SU-DHL-6 (cell line): ENCODE results near the gene PCDH17.

ENCODE experiments used
- H2AFZ ChIP-seq: fragments of 200-600 bp; sonication (generic); 2 replicates; pipeline ENCODE4 v1.6.1; 2014; ENCODE audit warnings: low read depth, mild to moderate bottlenecking, moderate library complexity, mixed read lengths, antibody characterized with exemption, low read length; ENCODE audit not compliant: severe bottlenecking
- H3F3A ChIP-seq: fragments of 200-600 bp; shearing (Covaris generic); 2 replicates; pipeline ENCODE4 v1.6.0; 2016; ENCODE audit warnings: antibody characterized with exemption, mild to moderate bottlenecking; ENCODE audit not compliant: insufficient read depth
- H3K27ac ChIP-seq: fragments of 200-600 bp; sonication (generic); 2 replicates; pipeline ENCODE4 v1.5.1; 2016; ENCODE audit warnings: low read depth, mild to moderate bottlenecking, low read length, moderate library complexity, mixed read lengths
- H3K27me3 ChIP-seq: fragments of 200-600 bp; sonication (generic), shearing (Covaris generic); 2 replicates; pipeline ENCODE4 v1.6.0; 2014; ENCODE audit warnings: mild to moderate bottlenecking, low read length
- H3K36me3 ChIP-seq: fragments of 200-600 bp; sonication (generic); 2 replicates; pipeline ENCODE4 v1.6.1; 2014; ENCODE audit warnings: mild to moderate bottlenecking, low read length, mixed read lengths
- H3K4me2 ChIP-seq: fragments of 300-600, 200-600 bp; shearing (Covaris generic), sonication (generic); 2 replicates; pipeline ENCODE4 v1.6.0; 2014; ENCODE audit warnings: low read length, low read depth, mild to moderate bottlenecking; ENCODE audit not compliant: poor library complexity, severe bottlenecking
- H3K4me3 ChIP-seq: fragments of 200-600 bp; sonication (generic); 2 replicates; pipeline ENCODE4 v1.5.1; 2014; ENCODE audit warnings: antibody characterized with exemption, low read length, mild to moderate bottlenecking, mixed read lengths; ENCODE audit not compliant: insufficient read depth, poor library complexity, severe bottlenecking
- H3K79me2 ChIP-seq: fragments of 200-600 bp; sonication (generic); 2 replicates; pipeline ENCODE4 v1.6.1; 2014; ENCODE audit warnings: mild to moderate bottlenecking, low read length, moderate library complexity; ENCODE audit not compliant: insufficient read depth
- H3K9ac ChIP-seq: fragments of 200-600 bp; sonication (generic); 2 replicates; pipeline ENCODE4 v1.7.0; 2014; ENCODE audit warnings: mild to moderate bottlenecking, low read length
- H3K9me2 ChIP-seq: fragments of 200-600 bp; sonication (generic); replicated peaks from 2 replicates; pipeline ENCODE4 v1.6.1; 2014; ENCODE audit warnings: low read length; ENCODE audit not compliant: insufficient read depth
- H3K9me3 ChIP-seq: fragments of 200-600 bp; sonication (generic); 2 replicates; pipeline ENCODE4 v1.6.1; 2014; ENCODE audit warnings: low read length, mixed read lengths; ENCODE audit not compliant: insufficient read depth
- H4K20me1 ChIP-seq: fragments of 200-600 bp; sonication (generic); 2 replicates; pipeline ENCODE4 v1.6.1; 2014; ENCODE audit warnings: low read depth, mild to moderate bottlenecking, antibody characterized with exemption, low read length, moderate library complexity, mixed read lengths
- CTCF ChIP-seq: fragments of 200-600 bp; sonication (generic); IDR thresholded peaks from one replicate; pipeline ENCODE4 v1.5.1; 2017; ENCODE audit warnings: antibody characterized with exemption, mild to moderate bottlenecking, low read length, moderate library complexity; ENCODE audit not compliant: insufficient read depth, poor library complexity, severe bottlenecking
- EZH2phosphoT487 ChIP-seq: fragments of 200-600 bp; sonication (generic), shearing (Covaris generic); conservative IDR thresholded peaks from 2 replicates; pipeline ENCODE4 v1.6.1; 2018; ENCODE audit warnings: mild to moderate bottlenecking, antibody characterized with exemption, low read length, moderate library complexity, mixed read lengths

Gene PCDH17

GRCh38 chr13:57588639-57589038, 42.9 kb upstream of the PCDH17 start:
- H3K4me3 ChIP-seq = no peak overlapping the region
- no peak overlapping the region for H3K9ac ChIP-seq
- no peaks in the 10 kb centered on the region for H3K9me2 ChIP-seq
- H4K20me1 ChIP-seq = no peaks in the 10 kb centered on the region
- H3K4me2 ChIP-seq = no peak overlapping the region
- H3F3A ChIP-seq = no peaks in the 10 kb centered on the region
- no peaks in the 10 kb centered on the region for H3K27me3 ChIP-seq
- no peak for TF ChIP-seq EZH2phosphoT487
- TF ChIP-seq CTCF = no peak
- no peaks in the 10 kb centered on the region for H3K79me2 ChIP-seq
- no peaks in the 10 kb centered on the region; the same call in 1 of the 2 replicates for H3K36me3 ChIP-seq
- no peaks in the 10 kb centered on the region for H3K9me3 ChIP-seq
- no peak overlapping the region for H2AFZ ChIP-seq
- no peak overlapping the region for H3K27ac ChIP-seq

- H3K9ac ChIP-seq = no peak overlapping the region
- no peaks in the 10 kb centered on the region for H3K9me3 ChIP-seq
- H3K27me3 ChIP-seq = no peaks in the 10 kb centered on the region
- H3K36me3 ChIP-seq = no peaks in the 10 kb centered on the region; the same call in 1 of the 2 replicates
- no peak for TF ChIP-seq CTCF
- no peak for TF ChIP-seq EZH2phosphoT487
- no peaks in the 10 kb centered on the region for H3K9me2 ChIP-seq
- H3K27ac ChIP-seq = no peak overlapping the region
- H3K4me3 ChIP-seq = no peak overlapping the region
- H4K20me1 ChIP-seq = no peaks in the 10 kb centered on the region
- H3K79me2 ChIP-seq = no peaks in the 10 kb centered on the region
- H3K4me2 ChIP-seq = no peak overlapping the region
- H3F3A ChIP-seq = no peaks in the 10 kb centered on the region
- peak overlapping the region; percentile 63 for H2AFZ ChIP-seq
Observed at GRCh38 chr13:57595775-57596174, 35.8 kb upstream of the PCDH17 start.

- H3K9ac ChIP-seq = no peak overlapping the region
- no peak overlapping the region for H3K27ac ChIP-seq
- TF ChIP-seq EZH2phosphoT487 (no peak), CTCF (no peak)
- no peaks in the 10 kb centered on the region for H3K36me3 ChIP-seq
- no peak overlapping the region for H3K4me3 ChIP-seq
- H3F3A ChIP-seq = no peaks in the 10 kb centered on the region
- no peak overlapping the region for H2AFZ ChIP-seq
- no peaks in the 10 kb centered on the region for H3K9me2 ChIP-seq
- no peaks in the 10 kb centered on the region for H3K79me2 ChIP-seq
- H3K4me2 ChIP-seq = no peak overlapping the region
- H4K20me1 ChIP-seq = no peaks in the 10 kb centered on the region
- no peaks in the 10 kb centered on the region for H3K27me3 ChIP-seq
- H3K9me3 ChIP-seq = no peaks in the 10 kb centered on the region
Observed at GRCh38 chr13:57601536-57601935, 30.0 kb upstream of the PCDH17 start.
